Type B pancreatic cell (in vitro differentiated cells): ENCODE data around the gene NPTN. TPM values are rescaled to one million over a fixed set of nuclear protein-coding genes. Genes with fewer than 3 reads are reported as not detected.

ENCODE experiments used
- DNase-seq: peaks from one replicate; pipeline ENCODE4 v3.0.0; 2021; ENCODE audit warnings: mixed read lengths; ENCODE audit not compliant: unreplicated experiment; ENCODE audit errors: extremely low spot score
- H3K27ac Mint-ChIP-seq: 2 replicates; pipeline ENCODE4 v1.8.0; 2021; ENCODE audit warnings: mild to moderate bottlenecking, mixed read lengths
- H3K27me3 Mint-ChIP-seq: 2 replicates; pipeline ENCODE4 v1.8.0; 2021; ENCODE audit warnings: mixed read lengths
- H3K36me3 Mint-ChIP-seq: 2 replicates; pipeline ENCODE4 v1.8.0; 2021; ENCODE audit warnings: mixed read lengths
- H3K4me1 Mint-ChIP-seq: one replicate; pipeline ENCODE4 v1.8.0; 2021; ENCODE audit warnings: mixed read lengths; ENCODE audit not compliant: unreplicated experiment
- H3K4me3 Mint-ChIP-seq: 2 replicates; pipeline ENCODE4 v1.8.0; 2021; ENCODE audit warnings: mild to moderate bottlenecking, mixed read lengths
- H3K9me3 Mint-ChIP-seq: 2 replicates; pipeline ENCODE4 v1.8.0; 2021; ENCODE audit warnings: mixed read lengths
- CTCF ChIP-seq: fragments of 200-600 bp; sonication (generic); conservative IDR thresholded peaks from 2 replicates; pipeline ENCODE4 v1.5.0; 2021; ENCODE audit warnings: antibody characterized with exemption, mild to moderate bottlenecking
- total RNA-seq: library from RNA; stranded (reverse); gene quantifications from 2 replicates; pipeline ENCODE4 v1.2.1, GENCODE V29; 2021; ENCODE audit warnings: low replicate concordance

Gene NPTN
- total RNA-seq, 1 donor from 2014 or later = 89.6 TPM

DNA sequence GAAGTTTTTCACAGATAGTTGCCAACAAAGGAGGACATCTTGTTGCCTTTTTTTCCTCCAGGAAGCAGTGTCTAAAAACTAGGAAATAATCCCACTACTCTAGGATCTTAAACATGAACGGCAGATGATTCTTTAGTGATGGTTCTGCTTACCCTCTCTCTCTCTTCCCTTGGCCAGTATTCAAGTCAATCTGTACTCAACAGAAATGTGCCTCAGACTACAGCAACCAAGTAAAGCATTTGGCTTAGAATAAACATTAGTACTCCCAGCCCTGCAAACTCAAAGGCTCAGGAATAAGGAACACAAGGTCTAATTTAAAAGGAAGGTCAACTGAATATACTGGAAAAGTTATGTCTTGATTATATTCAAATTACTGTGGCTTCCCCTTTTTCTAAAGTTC lies 8.7 kb downstream of the NPTN start:
- H3K36me3 Mint-ChIP-seq = no peaks in the 10 kb centered on the region
- H3K27me3 Mint-ChIP-seq = no peaks in the 10 kb centered on the region
- H3K9me3 Mint-ChIP-seq = no peaks in the 10 kb centered on the region
- no peak for DNase-seq
- no peak for TF ChIP-seq CTCF
- peaks cover 49% of the 10 kb centered on the region for H3K4me1 Mint-ChIP-seq
- H3K4me3 Mint-ChIP-seq = no peak overlapping the region
- no peak overlapping the region for H3K27ac Mint-ChIP-seq

DNA sequence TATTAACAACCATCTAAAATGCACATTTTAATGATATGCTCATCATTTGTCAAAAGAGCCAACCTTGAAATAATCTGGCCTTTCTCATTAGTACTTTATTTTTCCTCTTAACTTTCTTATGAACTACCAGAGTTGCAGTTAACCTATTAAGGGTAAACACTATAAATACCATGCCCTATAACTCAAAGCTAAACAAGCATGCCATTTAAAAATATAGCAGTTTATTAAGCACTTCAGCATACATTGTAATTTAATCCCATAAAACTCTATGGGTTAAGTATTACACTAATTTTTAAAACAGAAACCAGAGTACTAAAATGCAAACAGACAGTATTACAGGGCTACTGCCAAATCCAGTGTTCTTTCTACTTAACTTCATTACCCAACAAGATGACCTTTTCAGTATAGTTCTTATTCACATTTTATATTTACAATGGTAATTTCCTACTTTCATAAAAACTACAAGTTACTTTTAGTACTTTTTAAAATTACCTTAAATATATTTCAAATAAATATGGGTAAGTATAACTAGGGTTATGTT lies 11.8 kb downstream of the NPTN start:
- no peak for DNase-seq
- no peaks in the 10 kb centered on the region for H3K36me3 Mint-ChIP-seq

GRCh38 chr15:73620078-73620477 lies 13.1 kb downstream of the NPTN start:
- Mint-ChIP-seq H3K27ac (no peak overlapping the region), H3K9me3 (no peaks in the 10 kb centered on the region), H3K36me3 (no peaks in the 10 kb centered on the region), H3K27me3 (no peaks in the 10 kb centered on the region), H3K4me1 (peaks cover 47% of the 10 kb centered on the region), H3K4me3 (no peak overlapping the region)
- TF ChIP-seq CTCF = no peak
- no peak for DNase-seq

More for the DNA sequence above, 11.8 kb downstream of the NPTN start:
- Mint-ChIP-seq H3K9me3 (no peaks in the 10 kb centered on the region), H3K27me3 (no peaks in the 10 kb centered on the region), H3K4me1 (peaks cover 48% of the 10 kb centered on the region), H3K4me3 (no peak overlapping the region), H3K27ac (no peak overlapping the region)
- no peak for TF ChIP-seq CTCF

DNA sequence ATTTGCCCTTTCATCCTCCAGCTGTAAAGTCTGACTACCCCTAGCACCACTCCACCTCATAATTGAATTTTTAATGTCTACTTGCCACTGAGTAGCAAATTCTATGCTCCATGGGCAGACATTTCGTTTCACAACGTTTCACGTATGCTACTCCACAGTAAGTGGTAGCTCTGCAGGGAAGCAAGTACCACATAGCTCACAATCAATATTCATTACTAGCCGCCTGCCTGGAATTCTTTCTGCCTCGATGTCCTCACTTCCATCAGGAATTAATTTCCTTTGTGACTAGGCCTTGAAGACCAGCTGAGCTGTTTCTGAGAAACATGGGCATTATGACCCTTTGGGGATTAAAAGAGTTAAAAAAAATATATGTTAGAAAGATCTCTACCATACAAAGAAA lies 15.3 kb downstream of the NPTN start:
- TF ChIP-seq CTCF = no peak

GRCh38 chr15:73617301-73617831 lies 15.8 kb downstream of the NPTN start:
- no peak overlapping the region for H3K4me3 Mint-ChIP-seq
- peaks cover 35% of the 10 kb centered on the region for H3K4me1 Mint-ChIP-seq
- no peaks in the 10 kb centered on the region for H3K9me3 Mint-ChIP-seq
- DNase-seq = no peak
- no peaks in the 10 kb centered on the region for H3K27me3 Mint-ChIP-seq
- H3K36me3 Mint-ChIP-seq = no peaks in the 10 kb centered on the region
- no peak overlapping the region for H3K27ac Mint-ChIP-seq
- no peak for TF ChIP-seq CTCF

More for the DNA sequence above, 15.3 kb downstream of the NPTN start:
- H3K27me3 Mint-ChIP-seq = no peaks in the 10 kb centered on the region
- H3K27ac Mint-ChIP-seq = no peak overlapping the region
- DNase-seq = no peak
- H3K36me3 Mint-ChIP-seq = no peaks in the 10 kb centered on the region
- no peak overlapping the region for H3K4me3 Mint-ChIP-seq
- H3K4me1 Mint-ChIP-seq = peaks cover 35% of the 10 kb centered on the region
- H3K9me3 Mint-ChIP-seq = no peaks in the 10 kb centered on the region

DNA sequence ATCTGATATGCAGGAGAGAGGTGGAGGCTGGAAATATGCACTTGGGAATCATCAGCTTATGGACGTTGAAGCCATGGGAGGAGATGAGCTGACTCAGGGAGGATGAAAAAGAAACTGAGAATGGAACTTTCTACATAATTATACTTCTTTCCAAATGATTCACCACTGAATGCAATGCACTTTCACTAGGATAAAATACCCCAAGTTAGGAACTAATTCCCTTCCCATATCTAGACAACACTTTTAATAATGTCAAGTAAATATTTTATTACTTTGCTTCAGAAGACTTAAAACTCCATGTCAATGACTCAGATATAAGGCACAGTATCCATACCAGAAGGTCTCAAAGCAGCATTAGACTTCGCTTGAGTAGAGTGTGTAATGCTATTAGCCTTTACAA lies 24.2 kb downstream of the NPTN start:
- Mint-ChIP-seq H3K9me3 (no peaks in the 10 kb centered on the region), H3K27me3 (no peaks in the 10 kb centered on the region), H3K27ac (no peak overlapping the region), H3K4me3 (no peak overlapping the region), H3K36me3 (no peaks in the 10 kb centered on the region), H3K4me1 (peaks cover 26% of the 10 kb centered on the region)
- no peak for DNase-seq
- no peak for TF ChIP-seq CTCF
